Activated CD4-positive, alpha-beta T cell treated with anti-CD3 and anti-CD28 coated beads, Interleukin-10, Interleukin-2, amounts not matched to agents 100 ng/mL and 50 ng/mL, durations not matched to agents 16 hours and 8 hours (primary cell): ENCODE data around the gene REG4.

Experiments
- DNase-seq: peaks from one replicate; pipeline ENCODE4 v3.0.0-alpha.2; 2020

Gene REG4

GRCh38 chr1:119778886-119779560, 32.2 kb downstream of the REG4 start:
- DNase-seq = no peak

- DNase-seq = no peak
Observed at GRCh38 chr1:119778359-119778758, 32.9 kb downstream of the REG4 start.

- DNase-seq = no peak
Observed at GRCh38 chr1:119774746-119775490, 36.3 kb downstream of the REG4 start.

GRCh38 chr1:119773711-119774241, 37.5 kb downstream of the REG4 start:
- no peak for DNase-seq

- no peak for DNase-seq
Observed at GRCh38 chr1:119772298-119772697, 39.0 kb downstream of the REG4 start.

- DNase-seq = no peak
Observed at GRCh38 chr1:119771770-119772169, 39.5 kb downstream of the REG4 start.

- no peak for DNase-seq
Observed at GRCh38 chr1:119771016-119771415, 40.2 kb downstream of the REG4 start.

GRCh38 chr1:119768778-119769177, 42.5 kb downstream of the REG4 start, which contains the start of gene HMGCS2:
HMGCS2 (minus strand) TSS chr1:119768905; CDS start chr1:119768844, 61 bp downstream.
- no peak for DNase-seq

GRCh38 chr1:119767486-119767885, 43.8 kb downstream of the REG4 start:
- no peak for DNase-seq

- DNase-seq = no peak
Observed at GRCh38 chr1:119766374-119766794, 44.9 kb downstream of the REG4 start.

- no peak for DNase-seq
Observed at GRCh38 chr1:119764220-119764619, 47.0 kb downstream of the REG4 start.

GRCh38 chr1:119762953-119763352, 48.3 kb downstream of the REG4 start:
- DNase-seq = no peak

- DNase-seq = no peak
Observed at GRCh38 chr1:119762409-119762808, 48.9 kb downstream of the REG4 start.

GRCh38 chr1:119758584-119758983, 52.7 kb downstream of the REG4 start:
- DNase-seq = peak; percentile 50

GRCh38 chr1:119752592-119752991, 58.7 kb downstream of the REG4 start:
- DNase-seq = no peak

- DNase-seq = no peak
Observed at GRCh38 chr1:119748040-119748439, 63.2 kb downstream of the REG4 start.

GRCh38 chr1:119747451-119747850, 63.8 kb downstream of the REG4 start:
- DNase-seq = no peak

- DNase-seq = no peak
Observed at GRCh38 chr1:119745034-119745433, 66.2 kb downstream of the REG4 start.

- DNase-seq = no peak
Observed at GRCh38 chr1:119744598-119744942, 66.7 kb downstream of the REG4 start.
